GM12878 (cell line): ENCODE measurements around the gene BSPRY. TPM values are rescaled to one million over a fixed set of nuclear protein-coding genes. Genes with fewer than 3 reads are reported as not detected.

Experiments used
- ATAC-seq: fragments of 200-7000 bp; cut with Tn5 transposase; 3 replicates; pipeline ENCODE4 v1.9.1; 2020; ENCODE audit warnings: mild to moderate bottlenecking, moderate library complexity
- BruUV-seq: library from RNA; stranded (reverse); fragments of 400-500 nt; replicated peaks from 2 replicates; lab custom pipeline; 2021; lab: Mats Ljungman, UMichigan
- CTCF ChIA-PET: fragments of 300-600 bp; sonication (Branson Sonifier 250); formaldehyde crosslinking; extraction: SDS; loops from one replicate; lab custom pipeline; 2021; ENCODE audit warnings: inconsistent platforms; lab: Yijun Ruan, JAX
- POLR2A ChIA-PET: fragments of 350-600 bp; formaldehyde crosslinking; extraction: SDS; loops from one replicate; lab custom pipeline; 2021; ENCODE audit warnings: inconsistent platforms; lab: Charles Lee
- RAD21 ChIA-PET: fragments of 300-600 bp; sonication (Branson Sonifier 250); formaldehyde crosslinking; loops from one replicate; lab custom pipeline; 2023; ENCODE audit warnings: antibody characterized with exemption; ENCODE audit not compliant: unreplicated experiment; lab: Charles Lee
- SMC1A ChIA-PET: fragments of 300-600 bp; sonication (Branson Sonifier 250); formaldehyde crosslinking; loops from one replicate; lab custom pipeline; 2023; ENCODE audit not compliant: unreplicated experiment, uncharacterized antibody; lab: Charles Lee
- DNase-seq: peaks from one replicate; pipeline ENCODE4 v3.0.0-alpha.2; 2011; ENCODE audit warnings: low read depth, low spot score
- FAIRE-seq: peaks from 3 replicates; lab custom pipeline; 2011; peaks lifted over from hg19 to GRCh38; lab: Jason Lieb, UNC
- H2AFZ ChIP-seq: 2 replicates; pipeline ENCODE4 v1.6.0; 2011; ENCODE audit warnings: low read depth, low read length, control low read depth; ENCODE audit not compliant: control insufficient read depth
- H3K27ac ChIP-seq: 2 replicates; pipeline ENCODE4 v1.5.1; 2011; ENCODE audit warnings: control low read depth; ENCODE audit not compliant: control insufficient read depth, insufficient read depth
- H3K27me3 ChIP-seq, 2 experiments: replicated peaks in 1 of 2; 2 replicates each; pipeline versions ENCODE4 v1.6.0 to v1.6.1; 2011; ENCODE audit warnings: low read length in 1 of 2; ENCODE audit not compliant: control insufficient read depth in 2 of 2, insufficient read depth in 2 of 2
- H3K36me3 ChIP-seq, 2 experiments: 2 replicates each; pipeline ENCODE4 v1.5.1; 2011; ENCODE audit warnings: low read length in 1 of 2; ENCODE audit not compliant: control insufficient read depth in 2 of 2, insufficient read depth in 2 of 2
- H3K4me1 ChIP-seq: 2 replicates; pipeline ENCODE4 v1.6.1; 2011; ENCODE audit warnings: mild to moderate bottlenecking, low read length, moderate library complexity, mixed read lengths; ENCODE audit not compliant: control insufficient read depth, insufficient read depth
- H3K4me2 ChIP-seq: 2 replicates; pipeline ENCODE4 v1.6.0; 2011; ENCODE audit warnings: control low read depth; ENCODE audit not compliant: control insufficient read depth, insufficient read depth
- H3K4me3 ChIP-seq: fragments of 200-600 bp; sonication (generic); 2 replicates; pipeline ENCODE4 v1.5.1; 2016
- H3K79me2 ChIP-seq: 2 replicates; pipeline ENCODE4 v1.6.0; 2011; ENCODE audit warnings: low read length; ENCODE audit not compliant: control insufficient read depth, insufficient read depth
- H3K9ac ChIP-seq: 2 replicates; pipeline ENCODE4 v1.8.0; 2011; ENCODE audit warnings: low read length, control low read depth, mixed read lengths; ENCODE audit not compliant: control insufficient read depth, insufficient read depth
- H3K9me3 ChIP-seq: replicated peaks from 3 replicates; pipeline ENCODE4 v1.5.1; 2011; ENCODE audit warnings: mild to moderate bottlenecking, low read length; ENCODE audit not compliant: control insufficient read depth, insufficient read depth
- H4K20me1 ChIP-seq: 2 replicates; pipeline ENCODE4 v1.6.0; 2011; ENCODE audit not compliant: control insufficient read depth, insufficient read depth
- ASH2L ChIP-seq: fragments of 300-600, 200-600 bp; sonication (generic); IDR thresholded peaks from 2 replicates; pipeline ENCODE4 v1.6.1; 2017; ENCODE audit warnings: low read depth, mild to moderate bottlenecking, borderline replicate concordance
- EP300 ChIP-seq, 2 experiments: fragments of 150-350 bp in 1 of 2; IDR thresholded peaks; 2 replicates each; pipeline ENCODE4 v1.6.1; 2011 to 2012; ENCODE audit warnings: low read depth in 2 of 2, low read length in 2 of 2, borderline replicate concordance in 1 of 2, improper control_type of control experiment in 1 of 2, inconsistent platforms in 1 of 2; ENCODE audit not compliant: control insufficient read depth in 1 of 2
- FOS ChIP-seq: IDR thresholded peaks from 3 replicates; pipeline ENCODE4 v1.6.1; 2011; ENCODE audit warnings: borderline replicate concordance; ENCODE audit not compliant: insufficient read length; ENCODE audit errors: extremely low read depth
- FOXM1 ChIP-seq: IDR thresholded peaks from 2 replicates; pipeline ENCODE4 v1.6.1; 2012; ENCODE audit warnings: low read depth, mild to moderate bottlenecking, inconsistent platforms, low read length, moderate library complexity
- GATAD2B ChIP-seq: fragments of 450-650 bp; conservative IDR thresholded peaks from 2 replicates; pipeline ENCODE4 v1.6.1; 2017; ENCODE audit warnings: low read depth, mild to moderate bottlenecking, moderate library complexity
- HCFC1 ChIP-seq: fragments of 150-350 bp; IDR thresholded peaks from 2 replicates; pipeline ENCODE4 v1.6.1; 2014; ENCODE audit warnings: low read length
- MTA2 ChIP-seq: fragments of 450-650 bp; IDR thresholded peaks from 2 replicates; pipeline ENCODE4 v1.6.1; 2016; ENCODE audit warnings: low read depth, mild to moderate bottlenecking, moderate library complexity
- PAX5 ChIP-seq: IDR thresholded peaks from 2 replicates; pipeline ENCODE4 v1.6.1; 2011; ENCODE audit warnings: low read depth, low read length, borderline replicate concordance
- RBBP5 ChIP-seq: fragments of 200-600 bp; sonication (generic); conservative IDR thresholded peaks from 2 replicates; pipeline ENCODE4 v1.6.1; 2016
- SREBF1 ChIP-seq: IDR thresholded peaks from 2 replicates; pipeline ENCODE4 v1.6.1; 2012; ENCODE audit warnings: mild to moderate bottlenecking, low read length
- TCF12 ChIP-seq: IDR thresholded peaks from 2 replicates; pipeline ENCODE4 v1.6.1; 2011; ENCODE audit warnings: low read depth, mild to moderate bottlenecking, low read length
- TCF3 ChIP-seq: IDR thresholded peaks from 2 replicates; pipeline ENCODE4 v1.6.1; 2012; ENCODE audit warnings: low read depth, mild to moderate bottlenecking, low read length, borderline replicate concordance; ENCODE audit not compliant: insufficient read depth
- WGBS: methylation state at CpG from one replicate; pipeline ENCODE4 v1.1.6; 2016; ENCODE audit warnings: low lambda C conversion rate; ENCODE audit not compliant: insufficient replicate concordance, insufficient coverage; ENCODE audit errors: missing lambda C conversion rate; 5-methylcytosine and 5-hydroxymethylcytosine counted together
- in situ Hi-C: fragments of 300-500 bp; cut with MboI; formaldehyde crosslinking; loops from 9 replicates; pipeline ENCODE4 v1.14.3; 2018; ENCODE audit warnings: mixed read lengths
- intact Hi-C: fragments of 100-400 bp; cut with micrococcal nuclease; formaldehyde crosslinking; loops from one replicate; pipeline ENCODE4 v1.14.2; 2022; ENCODE audit not compliant: unreplicated experiment
- polyA plus RNA-seq, 11 experiments: library from polyadenylated mRNA; depleted of rRNA in 4 of 11; unstranded in 6 of 11; stranded (reverse) in 5 of 11; fragments of >200 nt; fragmentation: Nextera tagmentation in 4 of 11; fragmentation: Illumina TruSeq in 1 of 11; extraction: Ambion mirVana in 4 of 11; extraction: Trizol in 1 of 11; gene quantifications; 1 replicate in 1 of 11; 2 replicates in 10 of 11; pipeline versions ENCODE4 v1.2.1 to v1.2.3, GENCODE V29; 2011 to 2016; ENCODE audit warnings: inconsistent platforms in 2 of 11, missing spikeins in 2 of 11, low read depth in 1 of 11
- total RNA-seq, 4 experiments: library from RNA; depleted of rRNA in 3 of 4; stranded (reverse); fragments of >200 nt in 3 of 4; fragmentation: Illumina TruSeq in 1 of 4; extraction: Trizol in 1 of 4; gene quantifications; 2 replicates each; pipeline versions ENCODE4 v1.2.1 to v1.2.3, GENCODE V29; 2013 to 2021
- TF ChIP-seq, protein P1 (sequence below): fragments of 450-650 bp; IDR thresholded peaks from 2 replicates; pipeline ENCODE4 v1.6.1; 2017; ENCODE audit warnings: borderline replicate concordance
- TF ChIP-seq, protein P2 (sequence below): fragments of 450-650 bp; formaldehyde crosslinking; IDR thresholded peaks from 2 replicates; pipeline ENCODE4 v1.4.0; 2022; ENCODE audit warnings: mild to moderate bottlenecking, moderate library complexity
- TF ChIP-seq, protein P3 (sequence below): fragments of 450-650 bp; IDR thresholded peaks from 2 replicates; pipeline ENCODE4 v1.6.1; 2017; ENCODE audit warnings: low read depth, mild to moderate bottlenecking, moderate library complexity

BSPRY gene
- total and polyA plus RNA-seq, 10 of the 15 experiments (the other 5 are each of a cell fraction or from before 2014, with no cell fraction given): 0.45 to 6.3 (median 4.1) TPM

DNA sequence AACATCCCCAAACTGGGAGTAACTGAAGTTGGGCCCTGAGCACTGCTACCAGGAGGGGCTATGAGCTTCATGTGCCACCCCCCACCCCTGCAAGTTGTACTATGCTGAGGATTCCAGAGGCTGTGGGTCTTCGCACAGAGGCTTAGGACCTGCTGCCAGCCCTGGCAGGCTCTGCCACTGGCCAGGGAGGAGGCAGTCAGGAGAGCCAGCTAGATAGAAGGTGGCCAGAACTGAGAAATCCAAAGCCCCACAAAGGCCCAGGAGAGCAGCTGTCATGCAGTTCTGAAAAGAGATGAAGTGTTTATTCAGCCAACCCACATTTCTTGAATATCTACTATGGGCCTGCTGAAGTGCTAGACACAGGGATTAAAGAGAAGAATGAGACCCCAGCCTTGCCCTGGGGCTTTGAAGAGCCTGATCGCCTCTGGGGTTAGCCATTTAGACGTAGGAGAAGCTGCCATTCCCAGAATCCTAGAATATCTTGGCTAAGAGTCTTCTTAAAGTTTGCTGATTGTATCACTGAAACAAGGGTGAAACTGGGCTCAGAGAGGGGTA, 50.4 kb downstream of the BSPRY start:
- FAIRE-seq (no peak), DNase-seq (no peak), ATAC-seq (no peak)
- H4K20me1 ChIP-seq: no peaks in the 10 kb centered on the region
- CTCF ChIA-PET: interaction anchor here (0.8 to 9.2 kb wide), 10 partner anchors 10 to 257 kb away, joined by 3 to 96 read pairs (median 9); partner anchors contain the start of genes C9orf43, CDC26, POLE3 and PRPF4
- POLR2A ChIA-PET: interaction anchor here (0.6 to 2.8 kb wide), 4 partner anchors 10 to 167 kb away, joined by 3 to 12 read pairs (median 6); partner anchors contain the start of genes CDC26 and HDHD3
- H3K27me3 ChIP-seq: no peaks in the 10 kb centered on the region
- no peaks in the 10 kb centered on the region for H3K36me3 ChIP-seq
- 100% methylated on average over 3 of the region's 3 CpGs for WGBS
- no peaks in the 10 kb centered on the region for H3K9me3 ChIP-seq
- no TSS peak for BruUV-seq
- H2AFZ ChIP-seq: no peak overlapping the region
- H3K27ac ChIP-seq: no peak overlapping the region
- H3K4me3 ChIP-seq: no peak overlapping the region
- SMC1A ChIA-PET: interaction anchor here (0.7 to 3.8 kb wide), 7 partner anchors 11 to 258 kb away, joined by 3 to 12 read pairs (median 5); partner anchors contain the start of genes C9orf43, CDC26, FKBP15 and POLE3
- in situ Hi-C loops: no loop called here
- RAD21 ChIA-PET: interaction anchor here (1.7 to 1.8 kb wide), 2 partner anchors 10 to 258 kb away, joined by 5 to 6 read pairs; partner anchors contain the start of genes C9orf43 and POLE3
- intact Hi-C loops: loop anchor here (2.0 to 10.0 kb wide), 5 partner anchors 23 to 1055 kb away; partner anchors contain the start of genes HDHD3 and WDR31
- H3K4me1 ChIP-seq: no peaks in the 10 kb centered on the region
- TF ChIP-seq GATAD2B (no peak), EP300 (IDR thresholded peaks at IDR 0.05; ENCODE audit: borderline replicate concordance in 1 of 2, control insufficient read depth in 1 of 2, low read depth in 2 of 2, low read length in 2 of 2) (no peak), TCF12 (no peak), TCF3 (no peak), MTA2 (no peak), PAX5 (no peak), RBBP5 (no peak), FOS (no peak), ASH2L (no peak), HCFC1 (no peak), SREBF1 (no peak), FOXM1 (no peak)
- TF ChIP-seq, protein P1, sequence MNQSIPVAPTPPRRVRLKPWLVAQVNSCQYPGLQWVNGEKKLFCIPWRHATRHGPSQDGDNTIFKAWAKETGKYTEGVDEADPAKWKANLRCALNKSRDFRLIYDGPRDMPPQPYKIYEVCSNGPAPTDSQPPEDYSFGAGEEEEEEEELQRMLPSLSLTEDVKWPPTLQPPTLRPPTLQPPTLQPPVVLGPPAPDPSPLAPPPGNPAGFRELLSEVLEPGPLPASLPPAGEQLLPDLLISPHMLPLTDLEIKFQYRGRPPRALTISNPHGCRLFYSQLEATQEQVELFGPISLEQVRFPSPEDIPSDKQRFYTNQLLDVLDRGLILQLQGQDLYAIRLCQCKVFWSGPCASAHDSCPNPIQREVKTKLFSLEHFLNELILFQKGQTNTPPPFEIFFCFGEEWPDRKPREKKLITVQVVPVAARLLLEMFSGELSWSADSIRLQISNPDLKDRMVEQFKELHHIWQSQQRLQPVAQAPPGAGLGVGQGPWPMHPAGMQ: no peak
- TF ChIP-seq, protein P2, sequence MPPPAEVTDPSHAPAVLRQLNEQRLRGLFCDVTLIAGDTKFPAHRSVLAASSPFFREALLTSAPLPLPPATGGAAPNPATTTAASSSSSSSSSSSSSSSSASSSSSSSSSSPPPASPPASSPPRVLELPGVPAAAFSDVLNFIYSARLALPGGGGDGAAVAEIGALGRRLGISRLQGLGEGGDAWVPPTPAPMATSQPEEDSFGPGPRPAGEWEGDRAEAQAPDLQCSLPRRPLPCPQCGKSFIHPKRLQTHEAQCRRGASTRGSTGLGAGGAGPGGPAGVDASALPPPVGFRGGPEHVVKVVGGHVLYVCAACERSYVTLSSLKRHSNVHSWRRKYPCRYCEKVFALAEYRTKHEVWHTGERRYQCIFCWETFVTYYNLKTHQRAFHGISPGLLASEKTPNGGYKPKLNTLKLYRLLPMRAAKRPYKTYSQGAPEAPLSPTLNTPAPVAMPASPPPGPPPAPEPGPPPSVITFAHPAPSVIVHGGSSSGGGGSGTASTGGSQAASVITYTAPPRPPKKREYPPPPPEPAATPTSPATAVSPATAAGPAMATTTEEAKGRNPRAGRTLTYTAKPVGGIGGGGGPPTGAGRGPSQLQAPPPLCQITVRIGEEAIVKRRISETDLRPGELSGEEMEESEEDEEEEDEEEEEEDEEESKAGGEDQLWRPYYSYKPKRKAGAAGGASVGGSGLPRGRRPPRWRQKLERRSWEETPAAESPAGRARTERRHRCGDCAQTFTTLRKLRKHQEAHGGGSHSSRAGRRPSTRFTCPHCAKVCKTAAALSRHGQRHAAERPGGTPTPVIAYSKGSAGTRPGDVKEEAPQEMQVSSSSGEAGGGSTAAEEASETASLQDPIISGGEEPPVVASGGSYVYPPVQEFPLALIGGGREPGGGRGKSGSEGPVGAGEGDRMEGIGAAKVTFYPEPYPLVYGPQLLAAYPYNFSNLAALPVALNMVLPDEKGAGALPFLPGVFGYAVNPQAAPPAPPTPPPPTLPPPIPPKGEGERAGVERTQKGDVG (CRISPR knock-in tag): no peak
- TF ChIP-seq, protein P3, sequence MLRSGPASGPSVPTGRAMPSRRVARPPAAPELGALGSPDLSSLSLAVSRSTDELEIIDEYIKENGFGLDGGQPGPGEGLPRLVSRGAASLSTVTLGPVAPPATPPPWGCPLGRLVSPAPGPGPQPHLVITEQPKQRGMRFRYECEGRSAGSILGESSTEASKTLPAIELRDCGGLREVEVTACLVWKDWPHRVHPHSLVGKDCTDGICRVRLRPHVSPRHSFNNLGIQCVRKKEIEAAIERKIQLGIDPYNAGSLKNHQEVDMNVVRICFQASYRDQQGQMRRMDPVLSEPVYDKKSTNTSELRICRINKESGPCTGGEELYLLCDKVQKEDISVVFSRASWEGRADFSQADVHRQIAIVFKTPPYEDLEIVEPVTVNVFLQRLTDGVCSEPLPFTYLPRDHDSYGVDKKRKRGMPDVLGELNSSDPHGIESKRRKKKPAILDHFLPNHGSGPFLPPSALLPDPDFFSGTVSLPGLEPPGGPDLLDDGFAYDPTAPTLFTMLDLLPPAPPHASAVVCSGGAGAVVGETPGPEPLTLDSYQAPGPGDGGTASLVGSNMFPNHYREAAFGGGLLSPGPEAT: no peak
- H3K79me2 ChIP-seq: no peaks in the 10 kb centered on the region; the same call in 1 of the 2 replicates
- H3K9ac ChIP-seq: no peak overlapping the region
- peak overlapping the region; percentile 69 for H3K4me2 ChIP-seq
